HG02798 (cell line): ENCODE data around the gene CLDN34.

Source experiments
- ATAC-seq: cut with Tn5 transposase; IDR thresholded peaks from one replicate; pipeline ENCODE4 v1.9.1; 2021; ENCODE audit warnings: mild to moderate bottlenecking; ENCODE audit not compliant: unreplicated experiment, poor library complexity

Gene CLDN34

DNA sequence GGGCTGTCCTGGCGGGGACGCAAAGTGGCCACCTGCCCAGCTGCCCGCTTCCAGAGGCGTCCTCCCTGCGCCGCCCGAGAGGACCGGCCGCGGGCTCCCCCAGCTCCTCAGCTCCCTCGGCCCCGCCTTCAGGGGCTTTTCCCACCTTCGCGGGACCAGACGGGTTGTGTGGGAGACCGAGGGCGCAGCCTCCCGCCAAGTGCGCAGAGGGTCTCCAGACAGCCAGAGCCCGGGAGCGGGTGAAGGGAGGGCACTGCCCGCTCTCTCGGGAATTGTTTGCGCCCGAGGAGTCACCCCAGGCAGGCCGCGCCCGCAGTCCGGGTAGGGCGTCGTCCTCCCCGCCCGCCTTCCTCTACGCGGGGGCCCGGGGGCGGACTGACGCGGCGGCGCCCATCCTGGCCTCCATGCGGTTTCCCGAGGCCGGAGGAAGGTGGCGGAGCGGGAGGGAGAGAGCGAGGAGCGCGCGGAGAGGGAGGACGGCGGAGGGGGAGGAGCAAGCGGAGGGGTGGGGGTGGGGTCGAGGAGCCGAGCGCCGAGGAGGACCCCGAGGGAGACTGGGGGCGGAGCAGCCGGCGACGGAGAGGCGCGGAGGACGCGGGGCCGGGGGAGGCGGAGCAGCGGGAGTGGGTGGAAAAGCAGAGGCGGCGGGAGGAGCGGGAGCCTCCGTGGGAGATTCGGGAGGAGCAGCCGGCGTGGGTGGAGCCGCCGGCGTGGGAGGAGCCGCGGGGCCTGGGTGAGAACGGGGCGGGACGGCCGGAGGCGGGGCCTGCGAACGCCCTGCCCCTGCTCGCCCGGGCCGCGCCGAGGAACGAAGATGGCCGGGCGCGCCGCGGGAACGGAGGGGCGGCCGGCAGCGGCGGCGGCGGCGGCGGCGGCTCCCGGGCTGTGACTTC lies 47.5 kb downstream of the CLDN34 start:
- ATAC-seq: peak; percentile 89

DNA sequence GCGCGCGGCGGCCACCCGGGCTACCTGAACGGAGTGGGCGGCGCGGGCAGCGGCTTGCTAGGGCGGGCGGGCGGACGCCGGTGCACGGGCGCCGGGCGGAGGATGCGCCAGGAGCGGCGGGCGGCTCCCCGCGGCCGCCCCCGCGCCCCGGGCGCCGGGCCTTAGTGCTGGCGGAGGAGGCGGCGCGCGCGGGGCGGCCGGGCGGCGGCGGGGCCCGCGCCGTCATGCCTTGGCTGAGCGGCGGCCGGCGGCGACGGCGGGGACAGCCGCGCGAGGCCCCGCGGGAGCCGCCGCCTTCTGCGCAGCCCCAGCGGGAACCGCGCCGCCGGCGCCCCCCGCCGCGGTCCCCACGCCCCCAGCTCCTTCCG lies 48.2 kb downstream of the CLDN34 start:
- peak; percentile 33 for ATAC-seq

DNA sequence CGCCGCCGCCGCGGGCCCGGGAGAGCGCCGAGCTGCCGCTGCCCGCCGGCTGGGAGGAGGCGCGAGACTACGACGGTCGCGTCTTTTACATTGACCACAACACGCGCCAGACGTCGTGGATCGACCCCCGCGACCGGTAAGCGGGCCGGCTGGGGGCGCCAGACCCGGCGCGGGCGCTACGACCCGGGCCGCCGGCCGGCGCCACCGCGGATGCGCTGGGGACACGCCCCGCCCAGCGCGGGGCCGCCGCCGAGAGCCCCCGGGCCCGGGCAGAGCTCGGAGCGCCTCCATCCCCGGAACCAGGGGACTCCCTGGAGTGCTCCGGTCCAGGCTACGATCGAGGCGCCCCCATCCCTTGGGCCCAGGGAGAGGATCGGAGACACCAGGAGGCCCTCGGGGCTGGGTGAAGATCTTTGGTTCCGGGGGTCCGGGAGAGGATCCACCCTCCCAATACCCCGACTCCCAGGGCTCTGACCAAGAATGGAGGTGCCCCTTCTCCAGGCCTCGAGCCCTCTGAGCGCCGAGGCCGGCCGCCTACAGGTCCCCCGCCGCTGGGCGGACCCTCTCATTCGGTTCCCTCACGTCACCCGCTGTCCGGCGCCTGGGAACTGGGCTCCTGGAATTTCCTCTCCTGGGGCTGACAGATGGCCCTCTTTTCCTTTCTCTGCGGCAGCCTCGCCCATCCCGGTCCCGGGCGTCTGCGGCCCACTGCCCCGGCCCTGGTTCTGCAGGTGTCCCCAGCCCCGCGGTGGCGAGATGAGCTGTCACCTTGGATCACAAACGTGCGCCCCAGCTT lies 48.8 kb downstream of the CLDN34 start:
- ATAC-seq: peak; percentile 25

DNA sequence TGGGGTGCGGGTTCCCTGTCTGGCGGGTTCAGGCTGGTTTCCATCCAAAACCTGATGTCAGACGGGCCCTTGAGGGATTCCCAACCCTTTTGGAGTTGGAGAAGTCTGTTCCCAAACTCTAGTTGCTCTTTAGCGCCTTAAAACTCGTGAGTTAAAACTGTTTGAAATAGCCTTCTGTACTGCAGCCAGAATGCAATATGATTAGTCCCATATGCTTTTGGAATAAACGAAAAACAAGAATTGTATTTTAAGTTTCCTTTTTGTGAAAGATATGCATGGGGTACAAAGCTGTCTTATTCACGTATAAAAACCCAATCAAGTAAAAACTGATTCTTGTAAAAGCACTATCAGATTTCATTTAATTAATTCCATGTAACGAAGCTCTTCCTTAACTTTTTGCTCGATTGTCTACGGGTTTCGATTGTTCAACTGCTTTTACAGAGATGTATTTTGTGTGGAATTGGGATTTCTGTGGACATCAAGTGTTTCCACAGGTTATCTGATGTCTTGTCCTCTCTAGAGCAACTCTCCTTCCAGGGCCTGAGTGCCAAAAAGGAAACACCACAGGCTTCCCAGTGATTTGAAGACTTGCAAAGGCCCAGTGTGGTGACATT lies 49.5 kb downstream of the CLDN34 start:
- no peak for ATAC-seq

DNA sequence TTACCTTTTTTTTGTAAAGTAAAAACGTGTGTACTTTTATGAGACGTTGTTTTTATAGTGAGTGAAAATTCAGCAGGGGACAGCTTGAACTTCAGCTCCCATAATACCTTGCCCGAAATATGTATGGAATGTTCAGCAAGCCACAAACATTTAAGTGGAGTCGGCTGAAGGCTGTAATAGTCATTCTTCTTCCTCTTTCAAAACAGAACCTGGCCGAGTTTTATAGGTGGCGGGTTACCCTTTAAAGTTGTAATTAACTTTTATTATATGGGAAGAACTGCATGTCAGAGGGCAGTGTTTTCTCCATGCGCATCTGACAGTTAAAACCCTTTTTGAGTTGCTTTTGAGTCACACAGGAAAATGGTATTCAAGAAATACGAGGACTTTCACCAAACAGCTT lies 50.7 kb downstream of the CLDN34 start:
- ATAC-seq: no peak
